IPS-20b (cell line): ENCODE measurements around the gene SEC24A.

Experiments used
- H3K27ac ChIP-seq: one replicate; pipeline ENCODE4 v1.5.1; 2013; ENCODE audit warnings: low read length
- H3K27me3 ChIP-seq: 2 replicates; pipeline ENCODE4 v1.6.1; 2013; ENCODE audit warnings: mild to moderate bottlenecking, low read length, inconsistent platforms; ENCODE audit not compliant: insufficient read depth
- H3K36me3 ChIP-seq: 2 replicates; pipeline ENCODE4 v1.6.1; 2013; ENCODE audit warnings: low read depth, mild to moderate bottlenecking, inconsistent platforms, low read length, moderate library complexity; ENCODE audit not compliant: insufficient read depth
- H3K4me1 ChIP-seq: 2 replicates; pipeline ENCODE4 v1.6.1; 2013; ENCODE audit warnings: mild to moderate bottlenecking, control low read depth, inconsistent platforms, low read length, moderate library complexity; ENCODE audit not compliant: insufficient read depth
- H3K4me3 ChIP-seq: 2 replicates; pipeline ENCODE4 v1.5.1; 2013; ENCODE audit warnings: mild to moderate bottlenecking, low read length, inconsistent platforms
- H3K9ac ChIP-seq: 2 replicates; pipeline ENCODE4 v1.6.1; 2013; ENCODE audit warnings: low read depth, mild to moderate bottlenecking, inconsistent platforms, low read length, moderate library complexity
- H3K9me3 ChIP-seq: 2 replicates; pipeline ENCODE4 v1.6.1; 2013; ENCODE audit warnings: mild to moderate bottlenecking, low read depth, low read length, inconsistent platforms; ENCODE audit not compliant: insufficient read depth

SEC24A gene

GRCh38 chr5:134724872-134725271 is 76.3 kb downstream of the SEC24A start:
- no peaks in the 10 kb centered on the region for H3K4me1 ChIP-seq
- H3K4me3 ChIP-seq, result no peak overlapping the region
- no peaks in the 10 kb centered on the region for H3K9me3 ChIP-seq
- H3K27me3 ChIP-seq, result no peaks in the 10 kb centered on the region
- no peak overlapping the region for H3K9ac ChIP-seq
- H3K27ac ChIP-seq, result no peak overlapping the region
- peaks cover 46% of the 10 kb centered on the region for H3K36me3 ChIP-seq

- no peak overlapping the region for H3K27ac ChIP-seq
- H3K27me3 ChIP-seq, result no peaks in the 10 kb centered on the region
- H3K4me3 ChIP-seq, result no peak overlapping the region
- no peaks in the 10 kb centered on the region for H3K9me3 ChIP-seq
- H3K36me3 ChIP-seq, result no peaks in the 10 kb centered on the region
- no peaks in the 10 kb centered on the region for H3K4me1 ChIP-seq
- no peak overlapping the region for H3K9ac ChIP-seq
Observed at GRCh38 chr5:134732819-134733218, 84.2 kb downstream of the SEC24A start.

GRCh38 chr5:134735243-134735642 is 86.7 kb downstream of the SEC24A start:
- H3K9ac ChIP-seq, result no peak overlapping the region
- no peaks in the 10 kb centered on the region for H3K9me3 ChIP-seq
- H3K27me3 ChIP-seq, result no peaks in the 10 kb centered on the region
- H3K4me3 ChIP-seq, result no peak overlapping the region
- H3K36me3 ChIP-seq, result no peaks in the 10 kb centered on the region
- H3K4me1 ChIP-seq, result peaks cover 3% of the 10 kb centered on the region; the same call in 1 of the 2 replicates
- H3K27ac ChIP-seq, result no peak overlapping the region

DNA sequence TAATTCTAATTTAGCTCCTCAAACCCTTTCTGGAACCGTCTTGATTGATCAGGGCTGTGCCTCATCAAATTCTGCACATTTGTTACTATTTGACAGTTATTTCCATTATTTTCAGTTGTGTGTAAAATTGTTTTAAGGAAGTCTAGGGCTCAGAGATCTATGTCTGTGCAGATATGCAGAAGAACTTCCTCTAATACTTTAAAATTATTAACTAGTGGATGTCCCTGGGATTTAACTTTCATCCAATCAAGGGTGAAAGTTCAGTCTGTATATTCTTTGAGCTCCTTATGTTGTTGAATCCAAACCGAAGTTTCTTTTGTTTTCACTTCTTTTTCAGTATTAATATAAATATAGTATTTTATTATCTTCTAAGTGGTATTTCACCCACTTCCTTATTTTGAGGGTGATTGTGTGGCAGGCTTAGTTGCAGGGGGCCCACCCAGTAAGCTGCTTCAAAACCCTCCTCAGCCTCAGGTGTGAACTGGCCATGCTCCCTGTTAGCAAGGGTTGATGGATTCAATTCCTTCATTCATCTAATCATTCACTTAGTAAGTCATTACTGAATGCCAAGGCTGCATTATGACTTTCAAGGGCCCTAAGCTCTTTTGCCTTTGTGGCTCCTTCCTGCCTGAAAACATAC is 87.7 kb downstream of the SEC24A start:
- Histone ChIP-seq H3K27me3 (no peaks in the 10 kb centered on the region), H3K9me3 (no peaks in the 10 kb centered on the region), H3K9ac (no peak overlapping the region), H3K4me3 (no peak overlapping the region), H3K36me3 (peaks cover 6% of the 10 kb centered on the region; the same call in 1 of the 2 replicates), H3K27ac (no peak overlapping the region), H3K4me1 (peaks cover 3% of the 10 kb centered on the region; the same call in 1 of the 2 replicates)

DNA sequence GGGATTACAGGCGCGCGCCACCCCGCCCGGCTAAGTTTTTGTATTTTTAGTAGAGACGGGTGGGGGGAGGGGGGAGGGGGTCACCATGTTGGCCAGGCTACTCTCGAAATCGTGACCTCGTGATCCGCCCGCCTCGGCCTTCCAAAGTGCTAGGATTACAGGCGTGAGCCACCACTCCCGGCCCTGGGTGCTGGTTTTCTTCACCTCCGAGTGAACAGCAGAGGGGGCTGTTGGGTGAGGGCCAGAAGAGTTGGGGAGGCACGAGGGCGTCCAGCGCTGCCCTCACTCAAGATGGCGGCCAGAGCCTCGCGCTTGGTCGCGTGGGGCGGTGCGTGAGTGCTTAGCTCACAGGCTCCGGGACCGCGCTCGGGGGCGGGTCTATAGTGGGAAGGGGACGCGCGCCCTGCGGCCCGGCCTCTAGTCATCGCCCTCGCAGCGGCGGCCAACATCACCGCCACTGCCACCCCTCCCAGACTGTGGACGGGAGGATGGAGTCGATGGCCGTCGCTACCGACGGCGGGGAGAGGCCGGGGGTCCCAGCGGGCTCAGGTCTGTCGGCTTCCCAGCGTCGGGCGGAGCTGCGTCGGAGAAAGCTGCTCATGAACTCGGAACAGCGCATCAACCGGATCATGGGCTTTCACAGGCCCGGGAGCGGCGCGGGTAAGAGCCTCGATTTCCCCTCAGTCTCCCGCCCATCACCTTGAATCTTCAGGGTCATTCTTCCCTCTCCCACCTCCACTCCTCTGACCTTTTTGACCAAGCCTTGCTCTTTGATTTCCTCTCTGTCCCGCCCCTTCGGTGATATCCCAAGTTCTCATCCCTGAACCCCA is 89.8 kb downstream of the SEC24A start, which contains the start of gene CAMLG:
Gene CAMLG, plus strand, starts transcription at position 416 of the 830 bp plus-strand sequence. Its CDS starts 73 bp downstream, at position 489.
- no peaks in the 10 kb centered on the region for H3K9me3 ChIP-seq
- H3K4me1 ChIP-seq, result peaks cover 3% of the 10 kb centered on the region; the same call in 1 of the 2 replicates
- no peaks in the 10 kb centered on the region for H3K27me3 ChIP-seq
- H3K36me3 ChIP-seq, result peaks cover 23% of the 10 kb centered on the region
- peak within 1 kb of the TSS; percentile 99 for H3K4me3 ChIP-seq
- H3K27ac ChIP-seq, result peak within 1 kb of the TSS; percentile 9
- H3K9ac ChIP-seq, result peak within 1 kb of the TSS; percentile 95

GRCh38 chr5:134738963-134739661 is 90.5 kb downstream of the SEC24A start:
- peak overlapping the region; percentile 99 for H3K4me3 ChIP-seq
- no peaks in the 10 kb centered on the region for H3K9me3 ChIP-seq
- no peaks in the 10 kb centered on the region for H3K27me3 ChIP-seq
- H3K4me1 ChIP-seq, result peaks cover 3% of the 10 kb centered on the region; the same call in 1 of the 2 replicates
- no peak overlapping the region for H3K27ac ChIP-seq
- H3K36me3 ChIP-seq, result peaks cover 29% of the 10 kb centered on the region
- H3K9ac ChIP-seq, result peak overlapping the region; percentile 95

GRCh38 chr5:134741052-134741451 is 92.5 kb downstream of the SEC24A start:
- Histone ChIP-seq H3K9ac (no peak overlapping the region), H3K36me3 (peaks cover 37% of the 10 kb centered on the region), H3K27me3 (no peaks in the 10 kb centered on the region), H3K4me1 (peaks cover 3% of the 10 kb centered on the region; the same call in 1 of the 2 replicates), H3K9me3 (no peaks in the 10 kb centered on the region), H3K4me3 (no peak overlapping the region), H3K27ac (no peak overlapping the region)

- peaks cover 37% of the 10 kb centered on the region for H3K36me3 ChIP-seq
- H3K9ac ChIP-seq, result no peak overlapping the region
- H3K4me3 ChIP-seq, result no peak overlapping the region
- no peaks in the 10 kb centered on the region for H3K9me3 ChIP-seq
- H3K4me1 ChIP-seq, result peaks cover 3% of the 10 kb centered on the region; the same call in 1 of the 2 replicates
- no peak overlapping the region for H3K27ac ChIP-seq
- H3K27me3 ChIP-seq, result no peaks in the 10 kb centered on the region
Observed at GRCh38 chr5:134742134-134742533, 93.5 kb downstream of the SEC24A start.

GRCh38 chr5:134749415-134749814 is 100.8 kb downstream of the SEC24A start:
- Histone ChIP-seq H3K27ac (no peak overlapping the region), H3K9ac (no peak overlapping the region), H3K9me3 (no peaks in the 10 kb centered on the region), H3K4me1 (no peaks in the 10 kb centered on the region), H3K36me3 (peaks cover 15% of the 10 kb centered on the region), H3K4me3 (no peak overlapping the region), H3K27me3 (no peaks in the 10 kb centered on the region)

DNA sequence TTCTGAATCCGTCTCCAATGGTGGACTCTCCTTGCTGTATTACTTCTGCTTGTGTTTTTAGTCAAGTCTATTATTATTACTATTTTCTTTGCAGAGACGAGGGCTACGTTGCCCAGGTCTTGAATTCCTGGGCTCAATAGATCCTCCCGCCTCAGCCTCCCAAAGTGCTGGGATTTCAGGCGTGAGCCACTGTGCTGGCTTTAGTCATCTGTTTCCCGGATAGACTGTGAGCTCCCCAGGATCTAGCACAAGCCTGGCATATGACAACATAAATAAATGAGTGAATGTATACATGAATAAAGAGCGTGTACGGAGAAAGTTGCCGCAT is 109.6 kb downstream of the SEC24A start:
- H3K27ac ChIP-seq, result no peak overlapping the region
- H3K4me1 ChIP-seq, result peaks cover 5% of the 10 kb centered on the region; the same call in 1 of the 2 replicates
- H3K27me3 ChIP-seq, result 0 out of 2 replicates have a peak, but pooled peaks cover 10% of the 10 kb centered on the region
- peaks cover under 1% of the 10 kb centered on the region; the same call in 1 of the 2 replicates for H3K36me3 ChIP-seq
- peak overlapping the region; percentile 56; the same call in 1 of the 2 replicates for H3K9ac ChIP-seq
- H3K9me3 ChIP-seq, result no peaks in the 10 kb centered on the region
- peak overlapping the region; percentile 95 for H3K4me3 ChIP-seq

DNA sequence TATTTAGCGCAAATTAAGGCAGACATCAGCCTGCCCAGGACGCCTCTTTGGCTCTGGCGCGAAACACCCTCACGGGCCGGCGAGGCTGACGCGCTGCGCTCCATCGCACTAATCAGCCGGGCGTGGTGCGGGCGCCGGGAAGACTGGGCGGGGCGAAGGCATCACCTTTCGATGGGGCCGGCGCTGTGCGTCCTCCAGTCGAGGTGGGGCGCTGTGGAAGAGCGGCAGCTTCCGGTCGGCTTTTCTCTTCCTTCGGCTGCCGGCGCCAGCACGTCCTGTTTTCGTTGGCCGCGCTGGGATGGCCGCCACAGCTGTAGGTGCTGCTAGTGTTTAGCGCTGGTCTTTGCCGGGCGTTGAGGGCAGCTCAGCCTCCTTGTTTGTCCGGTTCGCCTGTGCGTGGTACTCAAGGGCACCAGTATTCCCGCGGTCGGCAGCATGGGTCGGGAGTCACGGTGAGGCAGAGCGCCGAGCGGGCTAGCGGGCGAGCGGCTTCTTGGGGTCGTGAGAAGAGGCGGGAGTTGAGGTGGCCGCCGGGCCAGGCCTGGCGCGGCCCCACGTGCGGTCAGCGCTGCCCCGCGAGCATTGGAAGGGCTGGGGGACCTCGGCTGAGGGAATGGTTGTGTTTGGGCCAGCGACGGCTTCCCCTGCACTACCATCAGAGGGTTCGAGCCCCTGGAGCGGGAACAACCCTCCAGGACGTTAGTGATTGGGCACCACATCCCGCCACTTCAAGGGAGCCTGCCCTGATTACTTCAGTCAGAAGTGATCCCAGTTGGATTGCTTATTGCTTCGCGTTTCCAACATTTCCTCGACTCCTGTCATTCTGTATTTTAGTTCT is 110.1 kb downstream of the SEC24A start, which contains the start of gene DDX46:
Gene DDX46, plus strand, starts transcription at position 276 of the 838 bp plus-strand sequence. Its CDS starts 160 bp downstream, at position 436.
- peaks cover 6% of the 10 kb centered on the region for H3K36me3 ChIP-seq
- H3K4me3 ChIP-seq, result peak within 1 kb of the TSS; percentile 95
- H3K9me3 ChIP-seq, result no peaks in the 10 kb centered on the region
- H3K27ac ChIP-seq, result peak within 1 kb of the TSS; percentile 0
- peaks cover 5% of the 10 kb centered on the region; the same call in 1 of the 2 replicates for H3K4me1 ChIP-seq
- 0 out of 2 replicates have a peak, but pooled peaks cover 10% of the 10 kb centered on the region for H3K27me3 ChIP-seq
- peak within 1 kb of the TSS; percentile 96 for H3K9ac ChIP-seq
